Astrocyte (in vitro differentiated cells and primary cell): ENCODE measurements around the gene OXER1. TPM values are rescaled to one million over a fixed set of nuclear protein-coding genes. Genes with fewer than 3 reads are reported as not detected.

ENCODE experiments used
- DNase-seq: peaks from one replicate; pipeline ENCODE4 v3.0.0-alpha.2; 2010; ENCODE audit warnings: low read depth
- FAIRE-seq: peaks from 2 replicates; lab custom pipeline; 2011; peaks lifted over from hg19 to GRCh38; lab: Jason Lieb, UNC
- H2AFZ ChIP-seq: 2 replicates; pipeline ENCODE4 v1.6.0; 2012; ENCODE audit warnings: low read depth, low read length, inconsistent platforms
- H3K27ac ChIP-seq: 2 replicates; pipeline ENCODE4 v1.5.1; 2011; ENCODE audit warnings: low read depth, low read length, inconsistent platforms
- H3K27me3 ChIP-seq: 2 replicates; pipeline ENCODE4 v1.6.0; 2011; ENCODE audit warnings: low read length, inconsistent platforms; ENCODE audit not compliant: insufficient read depth
- H3K36me3 ChIP-seq: 2 replicates; pipeline ENCODE4 v1.5.1; 2011; ENCODE audit warnings: low read length, inconsistent platforms; ENCODE audit not compliant: insufficient read depth
- H3K4me1 ChIP-seq: 2 replicates; pipeline ENCODE4 v1.5.1; 2011; ENCODE audit warnings: low read length, inconsistent platforms; ENCODE audit not compliant: insufficient read depth
- H3K4me2 ChIP-seq: 2 replicates; pipeline ENCODE4 v1.6.0; 2012; ENCODE audit warnings: low read length, inconsistent platforms
- H3K4me3 ChIP-seq: 2 replicates; pipeline ENCODE4 v1.5.1; 2011; ENCODE audit warnings: low read depth, mild to moderate bottlenecking, low read length, inconsistent platforms; ENCODE audit not compliant: insufficient read depth
- H3K79me2 ChIP-seq: 2 replicates; pipeline ENCODE4 v1.6.0; 2012; ENCODE audit warnings: mild to moderate bottlenecking, low read length, inconsistent platforms; ENCODE audit not compliant: insufficient read depth
- H3K9ac ChIP-seq: 2 replicates; pipeline ENCODE4 v1.6.0; 2012; ENCODE audit warnings: mild to moderate bottlenecking, low read length, inconsistent platforms
- H3K9me3 ChIP-seq: 2 replicates; pipeline ENCODE4 v1.5.1; 2012; ENCODE audit warnings: low read depth, mild to moderate bottlenecking, low read length, inconsistent platforms; ENCODE audit not compliant: insufficient read depth
- H4K20me1 ChIP-seq: 2 replicates; pipeline ENCODE4 v1.6.0; 2012; ENCODE audit warnings: low read length, inconsistent platforms; ENCODE audit not compliant: insufficient read depth
- H3K27ac Mint-ChIP-seq: one replicate; pipeline ENCODE4 v1.8.0; 2021; ENCODE audit warnings: mild to moderate bottlenecking, mixed read lengths; ENCODE audit not compliant: unreplicated experiment
- H3K27me3 Mint-ChIP-seq: one replicate; pipeline ENCODE4 v1.8.0; 2021; ENCODE audit warnings: low read depth, mixed read lengths; ENCODE audit not compliant: unreplicated experiment
- H3K36me3 Mint-ChIP-seq: one replicate; pipeline ENCODE4 v1.8.0; 2021; ENCODE audit warnings: low read depth, mixed read lengths; ENCODE audit not compliant: unreplicated experiment
- H3K4me1 Mint-ChIP-seq: one replicate; pipeline ENCODE4 v1.8.0; 2021; ENCODE audit warnings: low read depth, mixed read lengths; ENCODE audit not compliant: unreplicated experiment
- H3K4me3 Mint-ChIP-seq: one replicate; pipeline ENCODE4 v1.8.0; 2021; ENCODE audit warnings: mild to moderate bottlenecking, moderate library complexity, mixed read lengths; ENCODE audit not compliant: unreplicated experiment
- H3K9me3 Mint-ChIP-seq: one replicate; pipeline ENCODE4 v1.8.0; 2021; ENCODE audit warnings: mild to moderate bottlenecking, mixed read lengths; ENCODE audit not compliant: unreplicated experiment
- EZH2 ChIP-seq: IDR thresholded peaks from 2 replicates; pipeline ENCODE4 v1.6.1; 2012; ENCODE audit warnings: mild to moderate bottlenecking, low read length, inconsistent platforms; ENCODE audit not compliant: insufficient read depth
- total RNA-seq: library from RNA; stranded (reverse); gene quantifications from 2 replicates; pipeline ENCODE4 v1.2.1, GENCODE V29; 2021
- TF ChIP-seq, protein P1 (sequence below): IDR thresholded peaks from 2 replicates; pipeline ENCODE4 v1.5.1; 2011; ENCODE audit warnings: low read depth, mild to moderate bottlenecking, inconsistent platforms, low read length, moderate library complexity; ENCODE audit not compliant: insufficient read depth

Gene OXER1
- total RNA-seq, 1 donor from 2014 or later: 0.39 TPM

DNA sequence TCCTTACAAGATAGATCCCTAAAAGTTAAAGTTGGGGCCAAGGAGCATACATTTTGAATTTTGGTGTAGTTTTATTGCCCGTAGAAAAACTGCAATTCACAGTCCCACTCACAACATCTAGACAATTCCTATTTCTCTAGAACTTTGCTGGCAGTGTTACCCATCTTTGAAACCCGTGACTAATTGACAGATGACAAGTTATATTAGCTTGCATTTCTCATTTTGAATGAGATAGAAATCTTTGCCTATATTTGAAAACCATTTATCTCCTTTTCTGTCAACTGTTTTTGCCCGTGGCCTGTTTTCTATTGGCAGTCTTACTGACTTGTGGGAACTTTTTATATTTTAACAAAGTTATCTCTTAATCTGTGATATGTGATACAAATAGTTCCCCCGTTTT is 50.0 kb downstream of the OXER1 start:
- peaks cover 4% of the 10 kb centered on the region for H3K36me3 Mint-ChIP-seq
- H3K4me3 Mint-ChIP-seq: no peak overlapping the region
- Histone ChIP-seq H3K4me1 (no peaks in the 10 kb centered on the region), H3K4me2 (no peak overlapping the region), H2AFZ (no peak overlapping the region), H3K9me3 (no peaks in the 10 kb centered on the region), H3K9ac (no peak overlapping the region), H3K36me3 (peaks cover 4% of the 10 kb centered on the region), H4K20me1 (no peaks in the 10 kb centered on the region), H3K4me3 (no peak overlapping the region), H3K79me2 (no peaks in the 10 kb centered on the region), H3K27me3 (no peaks in the 10 kb centered on the region), H3K27ac (no peak overlapping the region)
- peaks cover 8% of the 10 kb centered on the region for H3K4me1 Mint-ChIP-seq
- TF ChIP-seq, protein P1, sequence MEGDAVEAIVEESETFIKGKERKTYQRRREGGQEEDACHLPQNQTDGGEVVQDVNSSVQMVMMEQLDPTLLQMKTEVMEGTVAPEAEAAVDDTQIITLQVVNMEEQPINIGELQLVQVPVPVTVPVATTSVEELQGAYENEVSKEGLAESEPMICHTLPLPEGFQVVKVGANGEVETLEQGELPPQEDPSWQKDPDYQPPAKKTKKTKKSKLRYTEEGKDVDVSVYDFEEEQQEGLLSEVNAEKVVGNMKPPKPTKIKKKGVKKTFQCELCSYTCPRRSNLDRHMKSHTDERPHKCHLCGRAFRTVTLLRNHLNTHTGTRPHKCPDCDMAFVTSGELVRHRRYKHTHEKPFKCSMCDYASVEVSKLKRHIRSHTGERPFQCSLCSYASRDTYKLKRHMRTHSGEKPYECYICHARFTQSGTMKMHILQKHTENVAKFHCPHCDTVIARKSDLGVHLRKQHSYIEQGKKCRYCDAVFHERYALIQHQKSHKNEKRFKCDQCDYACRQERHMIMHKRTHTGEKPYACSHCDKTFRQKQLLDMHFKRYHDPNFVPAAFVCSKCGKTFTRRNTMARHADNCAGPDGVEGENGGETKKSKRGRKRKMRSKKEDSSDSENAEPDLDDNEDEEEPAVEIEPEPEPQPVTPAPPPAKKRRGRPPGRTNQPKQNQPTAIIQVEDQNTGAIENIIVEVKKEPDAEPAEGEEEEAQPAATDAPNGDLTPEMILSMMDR: no peak
- no peak for TF ChIP-seq EZH2
- H3K9me3 Mint-ChIP-seq: no peaks in the 10 kb centered on the region
- H3K27me3 Mint-ChIP-seq: no peaks in the 10 kb centered on the region
- no peak overlapping the region for H3K27ac Mint-ChIP-seq
- no peak for FAIRE-seq
- DNase-seq: no peak

DNA sequence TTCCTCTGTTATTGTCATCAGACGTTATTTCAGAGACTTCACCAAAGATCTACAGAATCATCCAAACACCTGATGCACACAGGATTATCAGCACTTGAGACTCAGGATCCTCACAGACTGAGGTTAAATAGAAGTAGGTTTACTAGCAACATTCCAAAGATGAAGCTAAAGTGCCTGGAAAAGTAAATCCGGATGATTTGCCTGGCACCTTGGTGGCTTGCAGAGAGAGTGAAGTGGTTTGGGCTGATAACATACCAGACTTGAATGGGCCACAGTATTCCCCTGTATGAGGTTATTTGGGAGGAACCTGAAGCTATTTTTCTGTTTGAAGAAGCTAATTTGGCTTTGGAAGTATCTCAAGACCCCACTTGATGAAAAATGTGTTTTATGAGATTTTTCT is 51.0 kb downstream of the OXER1 start:
- Histone ChIP-seq H3K9me3 (no peaks in the 10 kb centered on the region), H3K9ac (no peak overlapping the region), H3K4me1 (no peaks in the 10 kb centered on the region), H3K79me2 (no peaks in the 10 kb centered on the region), H2AFZ (no peak overlapping the region), H3K27ac (no peak overlapping the region), H4K20me1 (no peaks in the 10 kb centered on the region), H3K4me3 (no peak overlapping the region), H3K27me3 (no peaks in the 10 kb centered on the region), H3K4me2 (no peak overlapping the region), H3K36me3 (peaks cover 7% of the 10 kb centered on the region)
- H3K27ac Mint-ChIP-seq: no peak overlapping the region
- FAIRE-seq (no peak), DNase-seq (no peak)
- no peaks in the 10 kb centered on the region for H3K9me3 Mint-ChIP-seq
- H3K4me1 Mint-ChIP-seq: peaks cover 8% of the 10 kb centered on the region
- peaks cover 6% of the 10 kb centered on the region for H3K36me3 Mint-ChIP-seq
- H3K27me3 Mint-ChIP-seq: no peaks in the 10 kb centered on the region
- no peak overlapping the region for H3K4me3 Mint-ChIP-seq
- TF ChIP-seq, protein P1: no peak

Other genes starting within 250 kb of the OXER1 start
- 69.4 and 70.4 TPM in 2 replicates for gene MTA3, start 195.5 kb downstream of the OXER1 start, total RNA-seq
- 1.1 and 1.3 TPM in 2 replicates for gene HAAO, start 28.4 kb upstream of the OXER1 start, total RNA-seq